ENCODE results near the gene HCN2. TPM values are rescaled to one million over a fixed set of nuclear protein-coding genes. Genes with fewer than 3 reads are reported as not detected.

Gene HCN2
- total and polyA plus RNA-seq, 9 of the 15 experiments (the other 6 are each of a cell fraction or from before 2014, with no cell fraction given), result 0.29 to 4.2 (median 0.82) TPM; not detected in 2

DNA sequence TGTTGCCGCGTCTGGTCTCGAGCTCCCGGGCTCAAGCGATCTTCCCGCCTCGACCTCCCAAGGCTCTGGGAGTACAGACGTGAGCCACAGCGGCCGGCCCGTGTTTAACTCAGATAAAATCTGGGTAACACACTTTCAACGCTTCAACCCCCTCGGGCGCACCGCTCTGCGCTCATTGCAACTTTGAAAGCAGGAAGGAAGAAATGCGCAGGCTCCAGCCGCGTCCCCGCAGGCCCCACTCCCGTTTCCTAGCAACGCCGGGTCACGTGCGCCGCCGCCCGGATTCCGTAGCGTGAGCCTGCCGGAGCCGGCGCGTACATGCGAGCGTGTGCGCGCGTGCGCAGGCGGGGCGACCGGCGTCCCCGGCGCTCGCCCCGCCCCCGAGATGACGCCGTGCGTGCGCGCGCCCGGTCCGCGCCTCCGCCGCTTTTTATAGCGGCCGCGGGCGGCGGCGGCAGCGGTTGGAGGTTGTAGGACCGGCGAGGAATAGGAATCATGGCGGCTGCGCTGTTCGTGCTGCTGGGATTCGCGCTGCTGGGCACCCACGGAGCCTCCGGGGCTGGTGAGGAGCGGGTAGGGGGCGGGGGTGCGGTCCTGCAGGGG is 17.4 kb upstream of the HCN2 start, which contains the start of gene BSG (continued):
- TF ChIP-seq, protein P1, sequence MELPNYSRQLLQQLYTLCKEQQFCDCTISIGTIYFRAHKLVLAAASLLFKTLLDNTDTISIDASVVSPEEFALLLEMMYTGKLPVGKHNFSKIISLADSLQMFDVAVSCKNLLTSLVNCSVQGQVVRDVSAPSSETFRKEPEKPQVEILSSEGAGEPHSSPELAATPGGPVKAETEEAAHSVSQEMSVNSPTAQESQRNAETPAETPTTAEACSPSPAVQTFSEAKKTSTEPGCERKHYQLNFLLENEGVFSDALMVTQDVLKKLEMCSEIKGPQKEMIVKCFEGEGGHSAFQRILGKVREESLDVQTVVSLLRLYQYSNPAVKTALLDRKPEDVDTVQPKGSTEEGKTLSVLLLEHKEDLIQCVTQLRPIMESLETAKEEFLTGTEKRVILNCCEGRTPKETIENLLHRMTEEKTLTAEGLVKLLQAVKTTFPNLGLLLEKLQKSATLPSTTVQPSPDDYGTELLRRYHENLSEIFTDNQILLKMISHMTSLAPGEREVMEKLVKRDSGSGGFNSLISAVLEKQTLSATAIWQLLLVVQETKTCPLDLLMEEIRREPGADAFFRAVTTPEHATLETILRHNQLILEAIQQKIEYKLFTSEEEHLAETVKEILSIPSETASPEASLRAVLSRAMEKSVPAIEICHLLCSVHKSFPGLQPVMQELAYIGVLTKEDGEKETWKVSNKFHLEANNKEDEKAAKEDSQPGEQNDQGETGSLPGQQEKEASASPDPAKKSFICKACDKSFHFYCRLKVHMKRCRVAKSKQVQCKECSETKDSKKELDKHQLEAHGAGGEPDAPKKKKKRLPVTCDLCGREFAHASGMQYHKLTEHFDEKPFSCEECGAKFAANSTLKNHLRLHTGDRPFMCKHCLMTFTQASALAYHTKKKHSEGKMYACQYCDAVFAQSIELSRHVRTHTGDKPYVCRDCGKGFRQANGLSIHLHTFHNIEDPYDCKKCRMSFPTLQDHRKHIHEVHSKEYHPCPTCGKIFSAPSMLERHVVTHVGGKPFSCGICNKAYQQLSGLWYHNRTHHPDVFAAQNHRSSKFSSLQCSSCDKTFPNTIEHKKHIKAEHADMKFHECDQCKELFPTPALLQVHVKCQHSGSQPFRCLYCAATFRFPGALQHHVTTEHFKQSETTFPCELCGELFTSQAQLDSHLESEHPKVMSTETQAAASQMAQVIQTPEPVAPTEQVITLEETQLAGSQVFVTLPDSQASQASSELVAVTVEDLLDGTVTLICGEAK (IDR thresholded peaks at IDR 0.05), result no peak
- TF ChIP-seq, protein P1 (CRISPR knock-in tag; IDR thresholded peaks at IDR 0.05), result no peak
- TF ChIP-seq C11orf30 (IDR thresholded peaks at IDR 0.05; ENCODE audit: low read depth) (no peak), TOE1 (IDR thresholded peaks at IDR 0.05; ENCODE audit: borderline replicate concordance) (peak; percentile 95), TOE1 (CRISPR knock-in tag; IDR thresholded peaks at IDR 0.05; ENCODE audit: borderline replicate concordance, low read depth) (no peak), ZNF780A (CRISPR knock-in tag; IDR thresholded peaks at IDR 0.05) (peak; percentile 37; the same call in 1 of the 2 replicates), HDGF (IDR thresholded peaks at IDR 0.05) (no peak), GATAD2B (IDR thresholded peaks at IDR 0.05; ENCODE audit: borderline replicate concordance) (no peak), ZNF512 (tag; IDR thresholded peaks at IDR 0.05) (no peak), CLOCK (CRISPR knock-in tag; IDR thresholded peaks at IDR 0.05; ENCODE audit: borderline replicate concordance) (no peak), NUFIP1 (IDR thresholded peaks at IDR 0.05; ENCODE audit: partially characterized antibody) (no peak), CHD4 (IDR thresholded peaks at IDR 0.05; ENCODE audit: insufficient read depth, insufficient replicate concordance, low read depth, low read length, poor library complexity, severe bottlenecking) (no peak)
- TF ChIP-seq, protein P2, sequence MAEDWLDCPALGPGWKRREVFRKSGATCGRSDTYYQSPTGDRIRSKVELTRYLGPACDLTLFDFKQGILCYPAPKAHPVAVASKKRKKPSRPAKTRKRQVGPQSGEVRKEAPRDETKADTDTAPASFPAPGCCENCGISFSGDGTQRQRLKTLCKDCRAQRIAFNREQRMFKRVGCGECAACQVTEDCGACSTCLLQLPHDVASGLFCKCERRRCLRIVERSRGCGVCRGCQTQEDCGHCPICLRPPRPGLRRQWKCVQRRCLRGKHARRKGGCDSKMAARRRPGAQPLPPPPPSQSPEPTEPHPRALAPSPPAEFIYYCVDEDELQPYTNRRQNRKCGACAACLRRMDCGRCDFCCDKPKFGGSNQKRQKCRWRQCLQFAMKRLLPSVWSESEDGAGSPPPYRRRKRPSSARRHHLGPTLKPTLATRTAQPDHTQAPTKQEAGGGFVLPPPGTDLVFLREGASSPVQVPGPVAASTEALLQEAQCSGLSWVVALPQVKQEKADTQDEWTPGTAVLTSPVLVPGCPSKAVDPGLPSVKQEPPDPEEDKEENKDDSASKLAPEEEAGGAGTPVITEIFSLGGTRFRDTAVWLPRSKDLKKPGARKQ (CRISPR knock-in tag; IDR thresholded peaks at IDR 0.05), result no peak
